Smooth muscle cell (in vitro differentiated cells): Measurements from ENCODE around the gene SMOC2. TPM values are rescaled to one million over a fixed set of nuclear protein-coding genes. Genes with fewer than 3 reads are reported as not detected.
"Not testable (repeated sequence)": the region's sequence is repeated elsewhere in the genome, so short reads cannot be mapped to it uniquely, and the experiment has no call there.

ENCODE experiments used
- DNase-seq: peaks from one replicate; lab custom pipeline; 2025; ENCODE audit not compliant: unreplicated experiment; lab: John Stamatoyannopoulos, UW
- H2AFZ ChIP-seq: fragments of 200-600 bp; sonication (generic); 2 replicates; pipeline ENCODE4 v1.6.0; 2016; ENCODE audit warnings: antibody characterized with exemption, low read depth, mild to moderate bottlenecking
- H3F3A ChIP-seq: fragments of 200-600 bp; sonication (generic); 2 replicates; pipeline ENCODE4 v1.6.0; 2017; ENCODE audit warnings: antibody characterized with exemption, low read depth
- H3K27ac ChIP-seq: fragments of 200-600 bp; sonication (generic); 2 replicates; pipeline ENCODE4 v1.5.1; 2016; ENCODE audit warnings: low read depth, mild to moderate bottlenecking
- H3K27me3 ChIP-seq: fragments of 200-600 bp; sonication (generic); 2 replicates; pipeline ENCODE4 v1.6.1; 2016; ENCODE audit warnings: low read depth, mild to moderate bottlenecking
- H3K36me3 ChIP-seq: fragments of 200-600 bp; sonication (generic); 2 replicates; pipeline ENCODE4 v1.5.1; 2016; ENCODE audit warnings: low read depth
- H3K4me1 ChIP-seq: fragments of 200-600 bp; sonication (generic); 2 replicates; pipeline ENCODE4 v1.5.1; 2016; ENCODE audit warnings: low read depth
- H3K4me2 ChIP-seq: fragments of 200-600 bp; sonication (generic); 2 replicates; pipeline ENCODE4 v1.6.0; 2016; ENCODE audit warnings: mild to moderate bottlenecking
- H3K4me3 ChIP-seq: fragments of 200-600 bp; sonication (generic); 2 replicates; pipeline ENCODE4 v1.5.1; 2016; ENCODE audit warnings: mild to moderate bottlenecking
- H3K79me2 ChIP-seq: fragments of 200-600 bp; sonication (generic); 2 replicates; pipeline ENCODE4 v1.6.0; 2016; ENCODE audit warnings: low read depth, mild to moderate bottlenecking
- H3K9ac ChIP-seq: fragments of 200-600 bp; sonication (generic); 2 replicates; pipeline ENCODE4 v1.6.0; 2016; ENCODE audit warnings: low read depth
- H3K9me3 ChIP-seq: fragments of 200-600 bp; sonication (generic); replicated peaks from 2 replicates; pipeline ENCODE4 v1.5.1; 2016; ENCODE audit warnings: low read depth
- H4K20me1 ChIP-seq: fragments of 200-600 bp; sonication (generic); 2 replicates; pipeline ENCODE4 v1.6.0; 2016; ENCODE audit warnings: low read depth
- WGBS: methylation state at CpG from one replicate; pipeline ENCODE4 v1.1.7; 2016; ENCODE audit warnings: low lambda C conversion rate; 5-methylcytosine and 5-hydroxymethylcytosine counted together
- polyA plus RNA-seq: library from polyadenylated mRNA; unstranded; fragments of >200 nt; fragmentation: Nextera tagmentation; extraction: Ambion mirVana; gene quantifications from 2 replicates; pipeline ENCODE4 v1.2.1, GENCODE V29; 2016
- total RNA-seq: library from RNA; depleted of rRNA; stranded (reverse); fragments of >200 nt; gene quantifications from 2 replicates; pipeline ENCODE4 v1.2.3, GENCODE V29; 2014
- TF ChIP-seq, protein P1 (sequence below): fragments of 200-600 bp; sonication (generic); IDR thresholded peaks from 2 replicates; pipeline ENCODE4 v1.5.1; 2017; ENCODE audit warnings: borderline replicate concordance, mild to moderate bottlenecking, antibody characterized with exemption; ENCODE audit not compliant: insufficient read depth, poor library complexity, severe bottlenecking

SMOC2 gene
- total and polyA plus RNA-seq, 2 experiments from 2014 or later, result 0.63 to 1.2 TPM

- no peaks in the 10 kb centered on the region for H4K20me1 ChIP-seq
- H3K27me3 ChIP-seq, result no peaks in the 10 kb centered on the region
- no peak overlapping the region for H3K4me2 ChIP-seq
- no peaks in the 10 kb centered on the region for H3K79me2 ChIP-seq
- H3F3A ChIP-seq, result no peaks in the 10 kb centered on the region
- H3K4me1 ChIP-seq, result no peaks in the 10 kb centered on the region
- no peak for DNase-seq
- TF ChIP-seq, protein P1, sequence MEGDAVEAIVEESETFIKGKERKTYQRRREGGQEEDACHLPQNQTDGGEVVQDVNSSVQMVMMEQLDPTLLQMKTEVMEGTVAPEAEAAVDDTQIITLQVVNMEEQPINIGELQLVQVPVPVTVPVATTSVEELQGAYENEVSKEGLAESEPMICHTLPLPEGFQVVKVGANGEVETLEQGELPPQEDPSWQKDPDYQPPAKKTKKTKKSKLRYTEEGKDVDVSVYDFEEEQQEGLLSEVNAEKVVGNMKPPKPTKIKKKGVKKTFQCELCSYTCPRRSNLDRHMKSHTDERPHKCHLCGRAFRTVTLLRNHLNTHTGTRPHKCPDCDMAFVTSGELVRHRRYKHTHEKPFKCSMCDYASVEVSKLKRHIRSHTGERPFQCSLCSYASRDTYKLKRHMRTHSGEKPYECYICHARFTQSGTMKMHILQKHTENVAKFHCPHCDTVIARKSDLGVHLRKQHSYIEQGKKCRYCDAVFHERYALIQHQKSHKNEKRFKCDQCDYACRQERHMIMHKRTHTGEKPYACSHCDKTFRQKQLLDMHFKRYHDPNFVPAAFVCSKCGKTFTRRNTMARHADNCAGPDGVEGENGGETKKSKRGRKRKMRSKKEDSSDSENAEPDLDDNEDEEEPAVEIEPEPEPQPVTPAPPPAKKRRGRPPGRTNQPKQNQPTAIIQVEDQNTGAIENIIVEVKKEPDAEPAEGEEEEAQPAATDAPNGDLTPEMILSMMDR, result no peak
- WGBS, result 79% methylated on average over 11 of the region's 11 CpGs
- H2AFZ ChIP-seq, result no peak overlapping the region
- H3K27ac ChIP-seq, result no peak overlapping the region
- H3K9ac ChIP-seq, result no peak overlapping the region
- H3K4me3 ChIP-seq, result no peak overlapping the region
- no peaks in the 10 kb centered on the region for H3K9me3 ChIP-seq
- no peaks in the 10 kb centered on the region for H3K36me3 ChIP-seq
Measured at GRCh38 chr6:168675375-168675774, 234.4 kb downstream of the SMOC2 start.

DNA sequence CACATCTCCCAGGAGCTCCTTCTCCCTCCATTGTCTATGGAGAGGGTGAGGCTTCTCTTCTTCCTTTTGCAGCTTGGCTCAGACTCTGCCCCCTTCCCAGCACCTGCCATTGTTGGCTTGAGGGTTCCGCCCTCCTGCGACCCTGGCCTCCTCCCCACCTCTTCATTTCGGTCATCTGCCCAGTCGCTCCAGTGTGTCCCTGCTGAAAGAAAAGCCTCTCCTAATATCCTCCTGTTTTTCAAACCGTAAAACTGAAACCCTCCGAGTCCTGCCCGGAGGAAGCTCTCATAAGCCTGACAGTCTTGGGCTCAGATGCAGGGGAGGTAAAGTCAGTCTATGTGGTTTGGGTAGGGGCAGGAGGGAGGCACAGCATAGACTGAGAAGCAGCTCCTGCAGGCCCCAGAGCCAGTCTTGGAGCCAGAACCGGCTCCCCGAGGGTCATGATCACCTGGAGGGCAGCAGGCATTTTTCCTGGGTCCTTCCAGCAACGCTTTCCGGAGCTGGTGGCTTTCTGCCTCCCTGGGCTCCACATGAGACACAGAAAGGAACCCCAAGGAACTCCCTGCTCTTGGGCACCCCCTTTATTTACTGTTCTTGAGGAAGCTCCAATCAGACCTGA, 235.1 kb downstream of the SMOC2 start:
- Histone ChIP-seq H2AFZ (no peak overlapping the region), H3K27ac (no peak overlapping the region), H3K4me3 (no peak overlapping the region), H3K36me3 (no peaks in the 10 kb centered on the region), H3K27me3 (no peaks in the 10 kb centered on the region), H3K9me3 (no peaks in the 10 kb centered on the region), H3K4me1 (no peaks in the 10 kb centered on the region), H3K9ac (no peak overlapping the region), H4K20me1 (no peaks in the 10 kb centered on the region), H3F3A (no peaks in the 10 kb centered on the region), H3K4me2 (no peak overlapping the region), H3K79me2 (no peaks in the 10 kb centered on the region)
- 95% methylated on average over 11 of the region's 11 CpGs for WGBS
- TF ChIP-seq, protein P1, result no peak
- DNase-seq, result no peak

DNA sequence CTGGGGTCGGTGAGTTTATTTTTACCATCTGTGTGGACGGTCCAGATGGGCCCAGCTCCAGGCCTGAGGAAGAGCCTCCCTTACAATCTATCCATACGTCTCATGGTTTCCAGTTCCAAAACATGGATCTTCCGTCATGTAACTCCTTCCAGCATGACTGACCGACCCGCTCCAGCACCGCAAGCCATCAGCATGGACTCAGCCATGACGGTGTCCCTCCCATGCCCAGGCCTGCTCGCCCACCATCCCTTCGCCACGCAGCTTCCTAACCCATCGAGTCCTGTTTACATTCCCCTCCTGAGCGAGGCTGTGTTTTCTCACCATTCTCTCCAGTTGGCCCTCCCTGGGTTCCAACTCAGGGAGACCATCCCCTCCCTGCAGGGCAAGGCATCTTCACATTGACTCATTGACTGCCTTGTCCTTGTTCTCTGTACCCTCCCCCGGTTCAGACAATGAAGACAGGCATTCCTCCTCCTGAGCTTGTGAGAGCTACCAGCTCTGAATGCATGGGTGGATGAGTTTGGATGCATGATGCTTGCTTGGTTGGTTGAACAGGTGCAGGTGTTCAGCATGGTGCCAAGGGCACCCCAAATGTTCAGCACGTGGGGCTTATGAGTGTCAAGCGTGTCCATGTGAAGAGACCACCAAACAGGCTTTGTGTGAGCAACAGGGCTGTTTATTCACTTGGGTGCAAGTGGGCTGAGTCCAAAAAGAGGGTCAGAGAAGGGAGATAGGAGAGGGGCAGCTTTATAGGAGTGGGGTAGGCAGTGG, 235.8 kb downstream of the SMOC2 start:
- no peaks in the 10 kb centered on the region for H3K36me3 ChIP-seq
- TF ChIP-seq, protein P1, result no peak
- H4K20me1 ChIP-seq, result no peaks in the 10 kb centered on the region
- H3F3A ChIP-seq, result no peaks in the 10 kb centered on the region
- DNase-seq, result no peak
- no peak overlapping the region for H3K4me3 ChIP-seq
- no peaks in the 10 kb centered on the region for H3K4me1 ChIP-seq
- H3K9me3 ChIP-seq, result no peaks in the 10 kb centered on the region
- H3K27ac ChIP-seq, result peak overlapping the region; percentile 79
- H3K27me3 ChIP-seq, result no peaks in the 10 kb centered on the region
- no peak overlapping the region for H3K4me2 ChIP-seq
- peak overlapping the region; percentile 57 for H3K9ac ChIP-seq
- WGBS, result 83% methylated on average over 16 of the region's 16 CpGs
- H2AFZ ChIP-seq, result no peak overlapping the region
- H3K79me2 ChIP-seq, result no peaks in the 10 kb centered on the region

GRCh38 chr6:168677323-168677781, 236.4 kb downstream of the SMOC2 start:
- H3K27me3 ChIP-seq, DNase-seq, H3K4me1 ChIP-seq, H3K9ac ChIP-seq, H3K4me2 ChIP-seq, H2AFZ ChIP-seq, H3F3A ChIP-seq, H4K20me1 ChIP-seq, H3K79me2 ChIP-seq, H3K4me3 ChIP-seq, H3K9me3 ChIP-seq, H3K36me3 ChIP-seq: not testable (repeated sequence)
- WGBS, result 76% methylated on average over 6 of the region's 6 CpGs
- peak overlapping the region; percentile 79 for H3K27ac ChIP-seq
